Testis (tissue), 5 donors: ENCODE results near the gene MMS19. TPM values are rescaled to one million over a fixed set of nuclear protein-coding genes. Genes with fewer than 3 reads are reported as not detected.

Source experiments
- DNase-seq: peaks from one replicate; pipeline ENCODE4 v3.0.0-alpha.2; 2019
- H3K27ac ChIP-seq, 2 donors: fragments of 200-600 bp; sonication (generic); one replicate each; pipeline ENCODE4 v1.5.1; 2019
- H3K27me3 ChIP-seq: fragments of 200-600 bp; sonication (generic); one replicate; pipeline ENCODE4 v1.5.1; 2019
- H3K36me3 ChIP-seq: fragments of 200-600 bp; sonication (generic); one replicate; pipeline ENCODE4 v1.5.1; 2017; ENCODE audit warnings: low read depth; ENCODE audit errors: missing control alignments
- H3K4me1 ChIP-seq: fragments of 200-600 bp; sonication (generic); one replicate; pipeline ENCODE4 v1.5.1; 2019
- H3K4me3 ChIP-seq, 2 donors: fragments of 200-600 bp; sonication (generic); one replicate each; pipeline ENCODE4 v1.5.1; 2017 to 2019
- H3K9me3 ChIP-seq: fragments of 200-600 bp; sonication (generic); one replicate; pipeline ENCODE4 v1.5.1; 2017
- POLR2A ChIP-seq: fragments of 450-650 bp; IDR thresholded peaks from one replicate; pipeline ENCODE4 v1.6.1; 2017; ENCODE audit warnings: antibody characterized with exemption, mild to moderate bottlenecking, moderate library complexity
- WGBS, 2 donors: methylation state at CpG; one replicate each; pipeline ENCODE4 v1.1.5; 2018; 5-methylcytosine and 5-hydroxymethylcytosine counted together
- intact Hi-C: fragments of 100-400 bp; cut with DNase I; formaldehyde crosslinking; loops from one replicate; pipeline ENCODE4 v1.15.1; 2023; ENCODE audit warnings: low total_unique reads
- long read RNA-seq, 2 donors: transcript quantifications; one replicate each; lab custom pipeline, GENCODE V29; 2026
- polyA plus RNA-seq: library from polyadenylated mRNA; stranded (reverse); fragments of 350-450 nt; fragmentation: Illumina TruSeq; extraction: RNeasy Lipid Tissue Mini Kit (QIAGEN cat#74804); gene quantifications from one replicate; pipeline ENCODE4 v1.2.3, GENCODE V29; 2014; ENCODE audit warnings: low read depth, low replicate concordance; ENCODE audit not compliant: insufficient read depth
- total RNA-seq, 2 donors: library from RNA; depleted of rRNA; stranded (reverse); fragments of >200 nt; gene quantifications; one replicate each; pipeline ENCODE4 v1.2.3, GENCODE V29; 2016
- TF ChIP-seq, protein P1 (sequence below), 3 experiments: fragments of 450-650 bp in 2 of 3; fragments of 200-600 bp in 1 of 3; sonication (generic) in 1 of 3; IDR thresholded peaks; one replicate each; pipeline ENCODE4 v1.5.1; 2016 to 2019; ENCODE audit warnings: antibody characterized with exemption in 3 of 3, mild to moderate bottlenecking in 2 of 3, moderate library complexity in 1 of 3

The MMS19 gene, protein sequence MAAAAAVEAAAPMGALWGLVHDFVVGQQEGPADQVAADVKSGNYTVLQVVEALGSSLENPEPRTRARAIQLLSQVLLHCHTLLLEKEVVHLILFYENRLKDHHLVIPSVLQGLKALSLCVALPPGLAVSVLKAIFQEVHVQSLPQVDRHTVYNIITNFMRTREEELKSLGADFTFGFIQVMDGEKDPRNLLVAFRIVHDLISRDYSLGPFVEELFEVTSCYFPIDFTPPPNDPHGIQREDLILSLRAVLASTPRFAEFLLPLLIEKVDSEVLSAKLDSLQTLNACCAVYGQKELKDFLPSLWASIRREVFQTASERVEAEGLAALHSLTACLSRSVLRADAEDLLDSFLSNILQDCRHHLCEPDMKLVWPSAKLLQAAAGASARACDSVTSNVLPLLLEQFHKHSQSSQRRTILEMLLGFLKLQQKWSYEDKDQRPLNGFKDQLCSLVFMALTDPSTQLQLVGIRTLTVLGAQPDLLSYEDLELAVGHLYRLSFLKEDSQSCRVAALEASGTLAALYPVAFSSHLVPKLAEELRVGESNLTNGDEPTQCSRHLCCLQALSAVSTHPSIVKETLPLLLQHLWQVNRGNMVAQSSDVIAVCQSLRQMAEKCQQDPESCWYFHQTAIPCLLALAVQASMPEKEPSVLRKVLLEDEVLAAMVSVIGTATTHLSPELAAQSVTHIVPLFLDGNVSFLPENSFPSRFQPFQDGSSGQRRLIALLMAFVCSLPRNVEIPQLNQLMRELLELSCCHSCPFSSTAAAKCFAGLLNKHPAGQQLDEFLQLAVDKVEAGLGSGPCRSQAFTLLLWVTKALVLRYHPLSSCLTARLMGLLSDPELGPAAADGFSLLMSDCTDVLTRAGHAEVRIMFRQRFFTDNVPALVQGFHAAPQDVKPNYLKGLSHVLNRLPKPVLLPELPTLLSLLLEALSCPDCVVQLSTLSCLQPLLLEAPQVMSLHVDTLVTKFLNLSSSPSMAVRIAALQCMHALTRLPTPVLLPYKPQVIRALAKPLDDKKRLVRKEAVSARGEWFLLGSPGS
- total RNA-seq (100 to 1,000 TPM; 206 to 253 TPM), polyA plus RNA-seq (109 TPM)
- long read RNA-seq, donor 1, partial matches to known transcripts: 27 of 32 reads
- long read RNA-seq, donor 1, other reads (novel, unspliced or antisense): 0 of 32 reads
- long read RNA-seq, donor 2, partial matches to known transcripts: 27 of 33 reads
- long read RNA-seq, donor 2, other reads (novel, unspliced or antisense): 0 of 33 reads

DNA sequence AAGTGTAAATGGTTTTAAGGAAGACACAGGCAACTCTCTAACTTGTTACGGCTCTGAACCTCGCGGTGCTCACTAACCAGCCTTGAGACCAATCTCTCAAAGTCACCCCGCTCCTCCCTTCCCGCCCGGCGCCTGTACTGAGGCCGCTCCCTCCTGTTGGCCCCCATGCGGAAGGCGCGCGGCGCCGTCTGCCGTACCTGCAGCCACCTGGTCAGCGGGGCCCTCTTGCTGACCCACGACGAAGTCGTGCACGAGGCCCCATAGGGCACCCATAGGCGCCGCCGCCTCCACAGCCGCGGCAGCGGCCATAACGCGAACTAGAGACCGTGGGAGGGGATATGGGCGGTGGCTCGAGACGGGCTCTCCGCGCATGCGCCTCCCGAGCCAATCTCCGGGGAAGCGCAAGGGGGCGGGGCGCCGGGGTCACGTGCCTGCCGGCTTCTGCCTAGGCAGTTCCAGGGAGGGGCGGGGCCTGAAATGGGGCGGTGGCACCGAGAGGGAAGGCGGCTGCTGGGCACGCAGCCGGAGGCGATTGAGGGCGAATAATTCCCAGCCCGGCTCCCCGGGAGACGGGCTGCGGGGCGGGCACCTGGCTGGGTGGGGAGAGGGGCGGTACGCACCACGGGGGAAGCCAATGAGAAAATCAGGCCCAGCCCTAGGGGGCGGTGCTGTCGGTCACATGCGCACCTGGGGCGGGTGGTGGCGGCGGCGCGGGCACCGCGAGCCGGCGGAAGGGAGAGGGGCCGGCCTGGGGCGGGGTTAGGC lies at the start of gene MMS19:
Gene MMS19, minus strand, starts transcription at position 347 of the 765 bp plus-strand sequence. Its CDS starts 38 bp downstream, at position 309.
- intact Hi-C loops: no loop called here
- TF ChIP-seq, protein P1, sequence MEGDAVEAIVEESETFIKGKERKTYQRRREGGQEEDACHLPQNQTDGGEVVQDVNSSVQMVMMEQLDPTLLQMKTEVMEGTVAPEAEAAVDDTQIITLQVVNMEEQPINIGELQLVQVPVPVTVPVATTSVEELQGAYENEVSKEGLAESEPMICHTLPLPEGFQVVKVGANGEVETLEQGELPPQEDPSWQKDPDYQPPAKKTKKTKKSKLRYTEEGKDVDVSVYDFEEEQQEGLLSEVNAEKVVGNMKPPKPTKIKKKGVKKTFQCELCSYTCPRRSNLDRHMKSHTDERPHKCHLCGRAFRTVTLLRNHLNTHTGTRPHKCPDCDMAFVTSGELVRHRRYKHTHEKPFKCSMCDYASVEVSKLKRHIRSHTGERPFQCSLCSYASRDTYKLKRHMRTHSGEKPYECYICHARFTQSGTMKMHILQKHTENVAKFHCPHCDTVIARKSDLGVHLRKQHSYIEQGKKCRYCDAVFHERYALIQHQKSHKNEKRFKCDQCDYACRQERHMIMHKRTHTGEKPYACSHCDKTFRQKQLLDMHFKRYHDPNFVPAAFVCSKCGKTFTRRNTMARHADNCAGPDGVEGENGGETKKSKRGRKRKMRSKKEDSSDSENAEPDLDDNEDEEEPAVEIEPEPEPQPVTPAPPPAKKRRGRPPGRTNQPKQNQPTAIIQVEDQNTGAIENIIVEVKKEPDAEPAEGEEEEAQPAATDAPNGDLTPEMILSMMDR (IDR thresholded peaks at IDR 0.05): peak in 2 of 3 experiments; percentile 8 to 9
- no peak for TF ChIP-seq POLR2A
- H3K27ac ChIP-seq: peak within 1 kb of the TSS; percentile 93 to 96
- WGBS, 2 donors: 0 to 1% methylated on average over 17 to 42 of the region's 73 CpGs
- H3K4me1 ChIP-seq: peaks cover 26% of the 10 kb centered on the region
- no peaks in the 10 kb centered on the region for H3K36me3 ChIP-seq
- DNase-seq: peak; percentile 99
- peak within 1 kb of the TSS; percentile 91 to 96 for H3K4me3 ChIP-seq
- H3K27me3 ChIP-seq: no peaks in the 10 kb centered on the region
- no peaks in the 10 kb centered on the region for H3K9me3 ChIP-seq

GRCh38 chr10:97547962-97548361 lies 49.7 kb upstream of the MMS19 start:
- intact Hi-C loops: loop anchor here (10.0 kb wide), 1 partner anchor 83 kb away; no protein-coding TSS in a partner anchor
- H3K4me3 ChIP-seq: no peak overlapping the region
- H3K27ac ChIP-seq: no peak overlapping the region
- H3K27me3 ChIP-seq: no peaks in the 10 kb centered on the region
- TF ChIP-seq, protein P1 (IDR thresholded peaks at IDR 0.05): no peak
- no peak for TF ChIP-seq POLR2A
- no peaks in the 10 kb centered on the region for H3K9me3 ChIP-seq
- no peaks in the 10 kb centered on the region for H3K36me3 ChIP-seq
- H3K4me1 ChIP-seq: peaks cover 41% of the 10 kb centered on the region
- 45 to 53% methylated on average over 4 of the region's 4 CpGs for WGBS, 2 donors
- DNase-seq: no peak

- Histone ChIP-seq H3K4me1 (peaks cover 48% of the 10 kb centered on the region), H3K4me3 (no peak overlapping the region), H3K27ac (no peak overlapping the region), H3K9me3 (no peaks in the 10 kb centered on the region), H3K36me3 (no peaks in the 10 kb centered on the region), H3K27me3 (no peaks in the 10 kb centered on the region)
- no peak for DNase-seq
- intact Hi-C loops: loop anchor here (10.0 kb wide), 1 partner anchor 82 kb away; no protein-coding TSS in a partner anchor
- no peak for TF ChIP-seq POLR2A
- TF ChIP-seq, protein P1 (IDR thresholded peaks at IDR 0.05): no peak
- 40 to 79% methylated on average over 4 of the region's 4 CpGs for WGBS, 2 donors
These were observed 49.0 kb upstream of the MMS19 start for GRCh38 chr10:97547271-97547600.
